Fibroblast of skin of abdomen (primary cell): ENCODE results near the gene SH2D6.
"Not testable (repeated sequence)": the region's sequence is repeated elsewhere in the genome, so short reads cannot be mapped to it uniquely, and the experiment has no call there.

ENCODE experiments used
- DNase-seq: peaks from one replicate; pipeline ENCODE4 v3.0.0-alpha.2; 2013

SH2D6 gene

GRCh38 chr2:85470850-85471800 is 52.6 kb downstream of the SH2D6 start:
- peak; percentile 30 for DNase-seq

GRCh38 chr2:85472261-85472660 is 53.7 kb downstream of the SH2D6 start:
- DNase-seq: no peak

- no peak for DNase-seq
Measured at GRCh38 chr2:85475799-85476490, 57.4 kb downstream of the SH2D6 start.

GRCh38 chr2:85476624-85477023 is 58.1 kb downstream of the SH2D6 start:
- no peak for DNase-seq

GRCh38 chr2:85477884-85478283 is 59.4 kb downstream of the SH2D6 start:
- DNase-seq: no peak

- no peak for DNase-seq
Measured at GRCh38 chr2:85481818-85482777, 63.6 kb downstream of the SH2D6 start.

- DNase-seq: not testable (repeated sequence)
Measured at GRCh38 chr2:85484615-85485014, 66.1 kb downstream of the SH2D6 start.

GRCh38 chr2:85485815-85486214 is 67.3 kb downstream of the SH2D6 start:
- no peak for DNase-seq
